ENCODE measurements around the gene SMIM41. TPM values are rescaled to one million over a fixed set of nuclear protein-coding genes. Genes with fewer than 3 reads are reported as not detected.

SMIM41 gene
- 0.07 and 0.10 TPM in 2 replicates for total RNA-seq

GRCh38 chr12:52079576-52080402 lies at the start of gene SMIM41:
TSS of gene SMIM41 (plus strand) at chr12:52079704. CDS start at chr12:52079780, 76 bp downstream.

DNA sequence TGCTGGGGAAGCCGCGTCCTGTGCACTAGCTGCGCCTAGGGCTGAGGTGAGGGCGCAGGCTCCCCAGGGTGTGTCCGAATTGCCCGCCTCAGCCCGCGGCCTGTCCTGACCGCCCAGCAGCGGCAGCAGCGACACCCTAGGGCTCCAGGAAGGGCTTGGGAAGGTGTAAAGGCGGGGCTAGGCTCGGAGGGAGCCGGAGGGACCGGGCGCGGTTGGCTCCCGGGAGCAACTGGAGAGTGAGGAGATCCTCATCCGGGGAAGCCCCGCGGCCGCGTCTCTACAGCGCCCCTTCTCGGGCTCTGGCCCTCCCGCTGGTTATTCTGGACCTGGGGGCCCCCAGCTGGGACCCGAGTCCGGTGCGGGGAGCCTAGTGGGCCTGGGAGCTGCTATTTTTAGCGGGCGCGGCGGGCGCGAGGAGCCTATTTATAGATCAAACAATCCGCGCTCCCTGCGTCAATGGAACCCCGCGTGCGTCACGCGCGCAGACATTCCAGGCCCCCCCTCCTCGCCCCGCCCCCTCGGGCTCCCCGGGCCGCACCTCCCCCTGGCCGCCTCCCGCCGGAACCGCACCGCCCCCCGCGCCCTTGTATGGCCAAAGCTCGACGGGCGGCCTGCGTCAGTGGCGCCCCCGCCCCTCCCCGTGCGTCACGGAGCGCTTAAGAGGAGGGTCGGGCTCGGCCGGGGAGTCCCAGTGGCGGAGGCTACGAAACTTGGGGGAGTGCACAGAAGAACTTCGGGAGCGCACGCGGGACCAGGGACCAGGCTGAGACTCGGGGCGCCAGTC lies 28.6 kb upstream of the SMIM41 start, which contains the start of gene NR4A1:
Gene NR4A1, plus strand, starts transcription at position 685 of the 784 bp plus-strand sequence. CDS start 2,887 bp downstream, outside the sequence.

GRCh38 chr12:52069327-52070184 lies 9.9 kb upstream of the SMIM41 start, which contains the start of gene ATG101:
TSS of gene ATG101 (plus strand) at chr12:52069978. CDS start at chr12:52073651, 3,673 bp downstream.

Other genes starting within 250 kb of the SMIM41 start
- gene FIGNL2, start 231.0 kb upstream of the SMIM41 start, total RNA-seq, result under 0.01 and 0.03 TPM in 2 replicates
- gene ANKRD33, start 191.6 kb upstream of the SMIM41 start, total RNA-seq, result 0.03 TPM in 1 of 2 replicates, not detected in the other
- 6.2 and 31.9 TPM in 2 replicates for gene ACVRL1, start 172.2 kb upstream of the SMIM41 start, total RNA-seq
- 16.4 and 18.4 TPM in 2 replicates for gene ACVR1B, start 128.0 kb upstream of the SMIM41 start, total RNA-seq
- gene TAMALIN, start 72.8 kb upstream of the SMIM41 start, total RNA-seq, result 2.7 and 5.0 TPM in 2 replicates
- 5.9 and 7.5 TPM in 2 replicates for gene NR4A1, start 28.3 kb upstream of the SMIM41 start, total RNA-seq
- 70.4 and 73.8 TPM in 2 replicates for gene ATG101, start 9.7 kb upstream of the SMIM41 start, total RNA-seq
- gene KRT80, start 112.3 kb downstream of the SMIM41 start, total RNA-seq, result 0.65 and 0.83 TPM in 2 replicates
- gene KRT7, start 153.5 kb downstream of the SMIM41 start, total RNA-seq, result 15.0 and 16.4 TPM in 2 replicates
- gene KRT86, start 194.9 kb downstream of the SMIM41 start, total RNA-seq, result 5.0 and 8.7 TPM in 2 replicates
- 0.13 and 0.20 TPM in 2 replicates for gene KRT81, start 211.8 kb downstream of the SMIM41 start, total RNA-seq
- not detected in 2 replicates for gene KRT83, start 241.7 kb downstream of the SMIM41 start, total RNA-seq

Measured in smooth muscle cell of the pulmonary artery (primary cell).